ENCODE data around the gene ZNF37A.
"Not testable (repeated sequence)": the region's sequence is repeated elsewhere in the genome, so short reads cannot be mapped to it uniquely, and the experiment has no call there.

ZNF37A gene

DNA sequence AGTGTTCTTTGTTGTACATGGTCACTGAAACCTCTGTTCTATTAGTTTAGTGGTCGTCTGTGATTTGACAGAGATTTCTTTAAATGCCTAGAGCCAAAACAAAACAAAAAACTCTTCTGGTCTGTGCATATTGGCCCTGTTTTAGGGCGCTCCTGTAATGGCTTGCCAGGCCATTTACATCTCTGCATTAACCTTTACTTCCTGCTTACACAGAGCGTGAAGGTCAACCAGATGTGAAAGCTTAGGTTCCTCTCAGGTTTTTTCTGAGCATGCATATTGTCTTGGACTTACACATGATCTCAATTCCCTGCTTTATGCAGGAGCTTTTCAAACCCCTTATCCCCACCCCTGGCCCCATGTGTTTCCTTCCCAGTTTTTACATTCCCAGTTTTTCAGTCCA, 9.6 kb downstream of the ZNF37A start:
- peak in 1 of 2 donors; percentile 48 for ATAC-seq (replicated peaks)
- H3K27me3 Mint-ChIP-seq = no peaks in the 10 kb centered on the region
- no peaks in the 10 kb centered on the region for H3K4me1 Mint-ChIP-seq
- H3K27ac Mint-ChIP-seq = no peak overlapping the region
- peaks cover 29 to 34% of the 10 kb centered on the region in 2 donors for H3K9me3 Mint-ChIP-seq
- H3K4me3 Mint-ChIP-seq = no peak overlapping the region
- DNase-seq = no peak
- peaks cover 83 to 100% of the 10 kb centered on the region in 2 donors for H3K36me3 Mint-ChIP-seq

DNA sequence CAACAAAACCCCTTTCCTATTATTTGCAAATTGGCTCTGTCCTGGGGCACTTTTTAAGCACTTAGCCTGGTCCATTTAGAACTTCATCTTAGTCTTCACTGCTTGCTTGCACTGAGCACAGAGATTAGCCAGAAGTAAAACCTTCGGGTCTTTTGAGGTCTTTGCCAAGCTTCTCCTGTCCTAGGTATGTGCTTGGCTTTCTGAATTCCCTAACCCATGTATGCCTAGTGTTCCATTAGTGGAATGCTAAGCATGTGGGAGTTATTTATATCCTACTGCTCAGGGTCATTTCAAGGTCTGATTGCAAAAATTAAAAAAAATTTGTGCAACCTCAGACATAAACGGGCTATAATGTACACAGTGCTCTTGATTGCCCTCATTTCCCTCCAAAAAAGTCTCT, 18.0 kb downstream of the ZNF37A start:
- no peak overlapping the region for H3K4me3 Mint-ChIP-seq
- DNase-seq (no peak), ATAC-seq (replicated peaks) (no peak)
- H3K27me3 Mint-ChIP-seq = no peaks in the 10 kb centered on the region
- H3K9me3 Mint-ChIP-seq = peaks cover 38 to 41% of the 10 kb centered on the region in 2 donors
- H3K4me1 Mint-ChIP-seq = no peaks in the 10 kb centered on the region
- H3K27ac Mint-ChIP-seq = no peak overlapping the region
- peaks cover 66 to 86% of the 10 kb centered on the region in 2 donors for H3K36me3 Mint-ChIP-seq

DNA sequence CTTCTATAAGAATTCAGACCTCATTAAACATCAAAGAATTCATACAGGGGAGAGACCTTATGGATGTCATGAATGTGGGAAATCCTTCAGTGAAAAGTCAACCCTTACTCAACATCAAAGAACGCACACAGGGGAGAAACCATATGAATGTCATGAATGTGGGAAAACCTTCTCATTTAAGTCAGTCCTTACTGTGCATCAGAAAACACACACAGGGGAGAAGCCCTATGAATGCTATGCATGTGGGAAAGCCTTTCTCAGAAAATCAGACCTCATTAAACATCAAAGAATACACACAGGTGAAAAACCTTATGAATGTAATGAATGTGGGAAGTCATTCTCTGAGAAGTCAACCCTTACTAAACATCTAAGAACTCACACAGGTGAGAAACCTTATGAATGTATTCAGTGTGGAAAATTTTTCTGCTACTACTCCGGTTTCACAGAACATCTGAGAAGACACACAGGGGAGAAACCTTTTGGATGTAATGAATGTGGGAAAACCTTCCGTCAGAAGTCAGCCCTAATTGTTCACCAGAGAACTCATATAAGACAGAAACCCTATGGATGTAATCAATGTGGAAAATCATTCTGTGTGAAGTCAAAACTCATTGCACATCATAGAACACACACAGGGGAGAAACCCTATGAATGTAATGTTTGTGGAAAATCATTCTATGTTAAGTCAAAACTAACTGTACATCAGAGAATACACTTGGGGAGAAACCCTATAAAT, 24.1 kb downstream of the ZNF37A start:
- DNase-seq = no peak
- H3K4me1 Mint-ChIP-seq = no peaks in the 10 kb centered on the region
- H3K4me3 Mint-ChIP-seq = no peak overlapping the region
- H3K36me3 Mint-ChIP-seq = peaks cover 65 to 77% of the 10 kb centered on the region in 2 donors
- no peak overlapping the region for H3K27ac Mint-ChIP-seq
- no peaks in the 10 kb centered on the region for H3K27me3 Mint-ChIP-seq
- H3K9me3 Mint-ChIP-seq = peaks cover 24 to 36% of the 10 kb centered on the region in 2 donors
- no peak for ATAC-seq (replicated peaks)

DNA sequence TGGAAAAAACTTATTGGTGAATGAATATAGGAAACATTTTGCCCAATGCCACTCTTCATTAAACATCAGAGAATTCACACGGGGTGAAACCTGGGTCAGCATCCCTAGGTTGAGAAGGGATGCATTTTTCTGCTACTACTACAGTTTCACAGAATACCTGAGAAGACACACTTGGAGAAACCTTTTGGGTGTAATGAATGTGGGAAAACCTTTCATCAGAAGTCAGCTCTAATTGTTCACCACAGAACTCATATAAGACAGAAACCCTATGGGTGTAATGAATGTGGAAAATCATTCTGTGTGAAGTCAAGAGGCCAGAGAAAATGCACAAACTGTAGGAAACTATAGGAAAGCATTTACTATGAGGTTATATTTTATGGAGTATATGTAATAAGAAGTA, 24.9 kb downstream of the ZNF37A start:
- Mint-ChIP-seq H3K27me3 (no peaks in the 10 kb centered on the region), H3K36me3 (peaks cover 63 to 77% of the 10 kb centered on the region in 2 donors), H3K4me3 (no peak overlapping the region), H3K4me1 (no peaks in the 10 kb centered on the region), H3K27ac (no peak overlapping the region), H3K9me3 (peaks cover 25 to 35% of the 10 kb centered on the region in 2 donors)
- DNase-seq (no peak), ATAC-seq (replicated peaks) (no peak)

DNA sequence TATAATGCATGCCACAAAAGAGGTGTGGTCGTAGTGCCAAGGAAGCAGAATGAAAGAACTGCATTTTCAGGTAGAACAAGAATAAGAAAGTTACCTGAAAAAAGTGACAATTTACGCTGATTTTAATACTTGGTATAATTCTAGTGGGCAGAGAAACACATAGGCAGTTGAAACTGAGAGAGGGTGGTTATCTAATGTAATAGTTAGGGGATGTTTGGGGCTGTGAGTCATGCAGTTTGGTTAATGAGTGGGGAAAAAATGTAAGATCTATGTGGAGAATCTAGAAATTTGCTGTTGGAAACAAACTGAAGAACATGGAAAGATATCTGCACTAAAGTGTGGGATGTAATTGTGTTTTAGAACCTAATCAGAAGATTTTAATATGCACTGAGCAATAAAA, 33.7 kb downstream of the ZNF37A start:
- Mint-ChIP-seq H3K9me3 (peaks cover 30 to 57% of the 10 kb centered on the region in 2 donors), H3K4me3 (no peak overlapping the region), H3K27ac (no peak overlapping the region), H3K4me1 (no peaks in the 10 kb centered on the region), H3K36me3 (peaks cover 14 to 36% of the 10 kb centered on the region in 2 donors), H3K27me3 (no peaks in the 10 kb centered on the region)
- DNase-seq = no peak
- ATAC-seq (replicated peaks) = no peak

DNA sequence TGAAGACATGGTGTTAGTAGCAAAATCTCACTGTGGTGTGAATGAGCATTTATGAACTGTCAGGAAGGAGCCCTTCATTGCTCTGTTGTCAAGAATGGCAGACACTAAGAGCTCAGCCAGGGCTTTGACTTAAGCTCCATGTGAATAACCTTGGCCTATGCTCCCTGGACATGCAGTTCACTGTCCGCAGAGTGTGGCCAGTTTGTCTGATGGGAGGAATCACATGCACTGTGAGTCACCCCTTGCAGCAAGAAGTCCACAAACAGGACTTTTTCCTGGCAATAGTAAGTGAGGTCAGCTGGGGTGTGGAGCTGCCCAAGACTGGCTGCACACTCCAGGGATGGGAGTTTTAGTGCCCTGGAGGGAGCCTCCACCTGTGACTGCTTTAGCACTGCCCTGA, 49.5 kb downstream of the ZNF37A start:
- no peak for ATAC-seq (replicated peaks)
- H3K4me3 Mint-ChIP-seq = no peak overlapping the region
- H3K9me3 Mint-ChIP-seq = peaks cover 7% of the 10 kb centered on the region in 2 donors
- DNase-seq = no peak
- no peaks in the 10 kb centered on the region for H3K4me1 Mint-ChIP-seq
- H3K27ac Mint-ChIP-seq = no peak overlapping the region
- H3K36me3 Mint-ChIP-seq = peaks cover 3 to 5% of the 10 kb centered on the region in 2 donors
- no peaks in the 10 kb centered on the region for H3K27me3 Mint-ChIP-seq

DNA sequence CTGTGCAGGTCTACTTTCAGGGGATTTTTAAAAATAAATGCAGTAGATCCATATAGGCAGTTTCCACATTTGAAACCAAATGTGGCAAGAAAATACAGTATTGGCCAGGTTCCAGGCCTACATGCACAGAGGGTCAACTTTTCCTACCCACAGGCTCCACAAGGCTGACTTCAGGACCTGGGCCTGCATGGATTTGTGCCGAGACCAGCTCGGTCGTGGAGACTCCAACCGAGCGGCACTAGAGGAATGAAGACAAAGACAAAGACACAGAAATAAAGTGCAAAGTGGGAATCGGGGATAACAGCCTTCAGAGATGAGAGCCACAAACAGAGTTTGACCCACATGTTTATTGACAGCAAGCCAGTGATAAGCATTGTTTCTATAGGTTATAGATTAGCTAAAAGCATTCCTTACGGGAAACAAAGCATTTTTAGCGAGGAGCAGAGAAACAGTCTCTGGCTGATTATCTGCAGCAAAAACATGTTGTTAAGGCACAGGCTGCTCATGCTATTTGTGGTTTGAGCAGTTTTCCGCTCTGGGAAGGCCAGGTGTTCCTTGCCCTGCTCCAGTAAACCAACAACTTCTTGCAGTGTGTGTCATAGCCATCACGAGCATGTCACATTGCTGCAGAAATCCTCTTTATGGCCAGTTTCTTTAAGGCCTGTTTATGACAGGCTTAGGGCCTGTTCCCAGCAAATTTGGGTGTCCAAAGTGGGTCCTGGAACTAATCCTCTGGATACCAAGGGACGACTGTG, 52.6 kb downstream of the ZNF37A start:
- no peaks in the 10 kb centered on the region for H3K4me1 Mint-ChIP-seq
- ATAC-seq (replicated peaks) = no peak
- H3K27me3 Mint-ChIP-seq = no peaks in the 10 kb centered on the region
- H3K4me3 Mint-ChIP-seq = no peak overlapping the region
- H3K36me3 Mint-ChIP-seq = peaks cover 0 to 3% of the 10 kb centered on the region in 2 donors
- H3K27ac Mint-ChIP-seq = no peak overlapping the region
- no peak for DNase-seq
- H3K9me3 Mint-ChIP-seq = peaks cover 3 to 4% of the 10 kb centered on the region in 2 donors

DNA sequence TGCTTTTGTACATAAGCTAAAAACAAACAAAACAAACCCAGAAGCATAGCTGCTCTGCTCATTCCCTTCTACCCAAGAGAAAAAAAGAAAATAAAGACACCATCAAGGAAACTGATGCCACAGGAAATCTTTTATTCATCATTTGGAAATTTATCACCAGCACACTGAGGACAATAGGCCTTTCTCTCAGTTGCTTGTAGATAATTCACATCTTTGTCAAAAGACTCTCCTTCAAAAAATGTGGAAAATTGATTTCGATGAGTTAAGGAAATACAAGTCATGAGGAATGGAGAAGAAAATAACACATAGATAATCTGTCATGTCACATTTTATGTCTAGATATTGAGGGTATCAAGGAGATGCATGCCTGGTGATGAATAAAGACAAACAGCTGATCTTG, 53.5 kb downstream of the ZNF37A start:
- no peak for ATAC-seq (replicated peaks)
- H3K36me3 Mint-ChIP-seq = no peaks in the 10 kb centered on the region
- no peaks in the 10 kb centered on the region for H3K27me3 Mint-ChIP-seq
- H3K9me3 Mint-ChIP-seq = peaks cover 3% of the 10 kb centered on the region in 2 donors
- no peak for DNase-seq
- no peaks in the 10 kb centered on the region for H3K4me1 Mint-ChIP-seq
- H3K27ac Mint-ChIP-seq = no peak overlapping the region
- no peak overlapping the region for H3K4me3 Mint-ChIP-seq

DNA sequence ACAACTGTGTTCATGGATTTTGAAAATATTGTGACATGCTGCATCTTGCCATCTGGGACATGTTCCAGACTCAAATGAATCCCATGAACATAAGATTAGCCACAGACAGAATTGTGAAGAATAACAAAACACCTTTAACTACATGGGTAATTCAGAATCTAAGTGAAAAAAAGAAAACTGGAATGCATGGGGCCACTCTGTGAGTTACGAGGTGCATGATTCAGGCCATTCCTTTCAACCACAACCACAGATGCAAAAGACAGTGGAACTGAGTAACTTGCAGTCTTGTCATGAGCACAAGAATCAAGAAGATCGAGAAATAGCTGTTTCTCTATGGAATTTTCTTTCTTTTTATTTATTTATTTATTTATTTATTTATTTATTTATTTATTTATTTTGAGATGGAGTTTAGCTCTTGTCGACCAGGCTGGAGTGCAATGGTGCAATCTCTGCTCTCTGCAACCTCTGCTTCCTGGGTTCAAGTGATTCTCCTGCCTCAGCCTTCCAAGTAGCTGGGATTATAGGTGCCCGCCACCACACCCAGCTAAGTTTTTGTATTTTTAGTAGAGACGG, 56.8 kb downstream of the ZNF37A start:
- not testable (repeated sequence) for DNase-seq; H3K27me3 Mint-ChIP-seq; H3K4me3 Mint-ChIP-seq; H3K36me3 Mint-ChIP-seq; ATAC-seq (replicated peaks); H3K27ac Mint-ChIP-seq; H3K4me1 Mint-ChIP-seq; H3K9me3 Mint-ChIP-seq

DNA sequence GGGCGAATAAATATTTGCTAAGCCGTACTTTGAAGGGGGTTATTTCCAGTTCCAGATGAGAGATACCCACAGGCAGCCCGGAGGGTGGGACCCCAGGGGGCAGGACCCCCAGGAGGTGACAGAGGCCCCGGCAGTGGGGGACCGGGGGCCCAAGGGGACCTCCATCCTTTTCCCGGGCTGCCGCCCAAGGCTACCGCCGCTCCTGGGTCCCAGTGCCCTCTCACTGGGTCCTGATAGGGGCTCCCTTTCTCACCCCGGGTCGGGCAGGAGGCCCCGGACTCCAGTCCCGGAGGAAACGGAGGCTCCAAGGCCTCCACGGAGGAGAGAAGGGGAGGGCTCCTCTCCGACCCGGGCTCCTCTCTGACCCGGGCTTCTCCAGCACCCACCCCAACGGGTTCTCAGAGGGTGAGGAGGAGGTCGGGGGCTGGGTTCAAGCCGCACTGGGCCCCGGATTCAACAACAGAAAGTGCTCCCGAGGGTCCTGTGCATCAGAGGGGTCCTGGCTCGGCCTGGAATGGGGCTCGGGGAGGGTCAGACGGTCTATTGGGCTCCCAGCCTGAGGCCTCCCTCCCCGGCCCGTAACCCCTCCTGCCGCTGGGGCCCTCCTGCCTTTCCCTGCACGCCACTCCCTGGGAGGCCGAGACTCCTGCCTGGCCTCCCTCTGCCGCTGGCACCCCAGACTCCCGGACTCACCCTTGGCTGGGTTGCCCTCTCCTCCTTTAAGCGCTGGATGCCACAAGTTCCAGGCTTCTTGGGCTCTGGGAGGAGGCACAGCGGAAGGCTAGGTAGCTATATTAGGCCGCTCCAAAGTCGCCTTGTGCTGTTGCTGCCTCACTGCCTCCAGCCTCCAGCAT, 62.5 kb downstream of the ZNF37A start:
- Mint-ChIP-seq H3K4me3 (no peak overlapping the region), H3K36me3 (no peaks in the 10 kb centered on the region), H3K27me3 (no peaks in the 10 kb centered on the region), H3K9me3 (peaks cover 13 to 14% of the 10 kb centered on the region in 2 donors), H3K27ac (no peak overlapping the region), H3K4me1 (no peaks in the 10 kb centered on the region)
- no peak for DNase-seq
- no peak for ATAC-seq (replicated peaks)

DNA sequence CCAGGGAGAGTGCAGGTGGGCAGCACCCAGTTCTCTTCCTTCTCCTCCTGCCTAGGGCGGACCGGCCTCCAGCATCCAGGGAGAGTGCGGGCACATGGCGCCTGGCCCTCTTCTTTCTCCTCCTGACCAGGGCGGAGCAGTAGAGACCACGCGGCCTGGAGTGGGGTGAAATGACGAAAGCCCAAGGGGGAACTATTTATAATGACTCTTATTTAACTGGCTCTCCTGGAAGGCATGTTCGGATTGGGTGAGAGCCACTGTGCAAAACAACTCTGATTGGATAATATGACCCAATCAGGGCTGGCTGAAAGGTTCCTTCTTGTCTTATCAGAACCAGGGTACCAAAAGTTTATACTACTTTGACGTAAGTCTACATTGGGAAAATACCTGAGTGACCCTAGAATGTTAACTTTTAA, 63.1 kb downstream of the ZNF37A start:
- no peak for ATAC-seq (replicated peaks)
- H3K4me1 Mint-ChIP-seq = no peaks in the 10 kb centered on the region
- H3K4me3 Mint-ChIP-seq = no peak overlapping the region
- peaks cover 14 to 18% of the 10 kb centered on the region in 2 donors for H3K9me3 Mint-ChIP-seq
- H3K27ac Mint-ChIP-seq = no peak overlapping the region
- no peaks in the 10 kb centered on the region for H3K36me3 Mint-ChIP-seq
- H3K27me3 Mint-ChIP-seq = no peaks in the 10 kb centered on the region
- DNase-seq = no peak

DNA sequence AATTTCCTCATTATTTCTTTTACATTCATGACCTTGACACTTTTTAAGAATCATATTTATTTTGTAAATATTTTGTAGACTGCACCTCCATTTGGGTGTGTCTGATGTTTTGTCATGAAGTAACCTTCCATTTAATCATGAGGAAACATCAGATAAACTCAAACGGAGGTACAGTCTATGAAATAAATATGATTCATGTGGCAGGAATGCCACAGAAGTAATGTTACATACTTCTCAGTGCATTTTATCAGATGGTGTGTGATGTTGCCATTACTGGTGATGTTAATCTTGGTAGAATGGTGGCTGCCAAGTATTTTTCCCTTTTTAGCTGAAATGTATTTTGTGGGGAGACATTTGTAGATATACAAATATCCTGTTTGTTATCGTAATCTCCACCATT, 64.9 kb downstream of the ZNF37A start:
- Mint-ChIP-seq H3K27ac (no peak overlapping the region), H3K9me3 (peaks cover 14 to 18% of the 10 kb centered on the region in 2 donors), H3K4me1 (no peaks in the 10 kb centered on the region), H3K27me3 (no peaks in the 10 kb centered on the region), H3K4me3 (no peak overlapping the region), H3K36me3 (no peaks in the 10 kb centered on the region)
- DNase-seq (no peak), ATAC-seq (replicated peaks) (no peak)

DNA sequence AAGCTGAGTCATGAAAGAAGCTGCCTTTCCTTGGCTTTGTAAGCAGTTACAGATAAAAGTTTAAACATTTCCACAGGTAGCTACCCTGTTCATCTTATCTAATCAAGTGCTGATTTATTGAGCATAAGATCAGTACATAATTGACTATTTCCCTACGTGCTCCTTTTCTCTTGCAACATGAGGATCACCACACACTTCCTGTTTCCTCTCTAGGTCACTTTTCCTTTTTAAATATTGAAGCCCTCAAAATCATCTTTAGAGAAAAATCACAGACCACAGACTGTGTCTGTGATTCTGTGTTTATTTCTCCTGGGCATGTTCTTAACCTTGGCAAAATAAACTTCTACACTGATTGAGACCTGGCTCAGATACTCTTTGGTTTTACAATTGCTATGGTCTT, 69.5 kb downstream of the ZNF37A start:
- no peaks in the 10 kb centered on the region for H3K27me3 Mint-ChIP-seq
- no peak for ATAC-seq (replicated peaks)
- no peak overlapping the region for H3K27ac Mint-ChIP-seq
- DNase-seq = no peak
- H3K9me3 Mint-ChIP-seq = peaks cover 10 to 12% of the 10 kb centered on the region in 2 donors
- no peak overlapping the region for H3K4me3 Mint-ChIP-seq
- H3K4me1 Mint-ChIP-seq = no peaks in the 10 kb centered on the region
- H3K36me3 Mint-ChIP-seq = no peaks in the 10 kb centered on the region

DNA sequence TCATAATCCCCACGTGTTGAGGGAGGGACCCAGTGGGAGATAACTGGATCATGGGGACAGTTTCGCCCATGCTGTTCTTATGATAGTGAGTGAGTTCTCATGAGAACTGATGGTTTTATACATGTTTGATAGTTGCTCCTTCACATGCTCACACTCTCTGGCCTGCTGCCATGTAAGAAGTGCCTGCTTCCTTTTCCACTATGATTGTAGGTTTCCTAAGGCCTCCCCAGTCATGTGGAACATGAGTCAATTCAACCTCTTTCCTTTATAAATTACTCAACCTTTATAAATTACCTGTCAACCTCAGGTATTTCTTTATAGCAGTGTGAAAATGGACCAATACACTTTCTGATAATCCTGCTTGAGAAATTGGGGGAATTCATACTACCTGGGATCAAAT, 80.2 kb downstream of the ZNF37A start:
- no peaks in the 10 kb centered on the region for H3K27me3 Mint-ChIP-seq
- H3K27ac Mint-ChIP-seq = no peak overlapping the region
- H3K9me3 Mint-ChIP-seq = peaks cover 6 to 7% of the 10 kb centered on the region in 2 donors
- ATAC-seq (replicated peaks) = no peak
- H3K4me1 Mint-ChIP-seq = no peaks in the 10 kb centered on the region
- no peak for DNase-seq
- H3K36me3 Mint-ChIP-seq = no peaks in the 10 kb centered on the region
- no peak overlapping the region for H3K4me3 Mint-ChIP-seq
